Kidney (tissue), 14 donors: Measurements from ENCODE around the gene ACAD9. TPM values are rescaled to one million over a fixed set of nuclear protein-coding genes. Genes with fewer than 3 reads are reported as not detected.

Experiments
- DNase-seq, 5 donors: peaks; one replicate each; pipeline ENCODE4 v3.0.0-alpha.2; 2013 to 2020
- FAIRE-seq: peaks from 2 replicates; lab custom pipeline; 2012; peaks lifted over from hg19 to GRCh38; lab: Jason Lieb, UNC
- H3K27ac ChIP-seq, 2 donors: one replicate each; pipeline ENCODE4 v1.7.0; 2013; ENCODE audit warnings: low read depth in 2 of 2, low read length in 2 of 2, inconsistent platforms in 1 of 2
- H3K27me3 ChIP-seq: one replicate; pipeline ENCODE4 v1.7.1; 2013; ENCODE audit warnings: low read length, inconsistent platforms; ENCODE audit not compliant: control insufficient read depth, insufficient read depth
- H3K36me3 ChIP-seq, 3 donors: one replicate each; pipeline versions ENCODE4 v1.7.0 to v1.7.1; 2013; ENCODE audit warnings: low read length in 3 of 3, control low read depth in 1 of 3, inconsistent platforms in 1 of 3; ENCODE audit not compliant: insufficient read depth in 3 of 3, control insufficient read depth in 2 of 3
- H3K4me1 ChIP-seq, 3 donors: one replicate each; pipeline versions ENCODE4 v1.7.0 to v1.7.1; 2013; ENCODE audit warnings: low read length in 3 of 3, inconsistent platforms in 1 of 3, low read depth in 1 of 3; ENCODE audit not compliant: control insufficient read depth in 2 of 3, insufficient read depth in 2 of 3
- H3K4me3 ChIP-seq, 3 donors: one replicate each; pipeline versions ENCODE4 v1.7.0 to v1.8.1; 2013; ENCODE audit warnings: low read length in 3 of 3, control low read depth in 1 of 3, inconsistent platforms in 1 of 3
- H3K9ac ChIP-seq, 3 donors: one replicate each; pipeline versions ENCODE4 v1.7.0 to v1.7.1; 2013; ENCODE audit warnings: low read length in 3 of 3, control low read depth in 1 of 3, inconsistent platforms in 1 of 3
- H3K9me3 ChIP-seq, 3 donors: one replicate each; pipeline versions ENCODE4 v1.7.0 to v1.7.1; 2013; ENCODE audit warnings: low read length in 3 of 3, control low read depth in 1 of 3, inconsistent platforms in 1 of 3; ENCODE audit not compliant: control insufficient read depth in 2 of 3, insufficient read depth in 1 of 3
- intact Hi-C: fragments of 100-400 bp; cut with DNase I; formaldehyde crosslinking; loops from one replicate; pipeline ENCODE4 v1.11.1; 2022
- polyA plus RNA-seq: library from polyadenylated mRNA; stranded (reverse); fragments of 350-450 nt; fragmentation: Illumina TruSeq; extraction: RNeasy Lipid Tissue Mini Kit (QIAGEN cat#74804); gene quantifications from one replicate; pipeline ENCODE4 v1.2.3, GENCODE V29; 2014; ENCODE audit warnings: low read depth, low replicate concordance; ENCODE audit not compliant: insufficient read depth
- total RNA-seq: library from RNA; stranded (reverse); fragmentation: NEBNext Ultra II Directional; extraction: Animal tissue kit (Norgen Biotek cat#: 25700); gene quantifications from one replicate; pipeline ENCODE4 v1.2.1, GENCODE V29; 2021
- TF ChIP-seq, protein P1 (sequence below): IDR thresholded peaks from 3 replicates; pipeline ENCODE4 v1.5.1; 2012; ENCODE audit warnings: mild to moderate bottlenecking, moderate library complexity, borderline replicate concordance; ENCODE audit not compliant: insufficient read depth; ENCODE audit errors: extremely low read depth
- donor health status: control.
- donor health status: control.
- donor health status: control.
- donor health status: control.
- donor health status: control.
- donor health status: DM: yes; HTN: yes; CAD: no.
- donor health status: Normal renal cell carcinoma (clear cell type).

Gene ACAD9
- total and polyA plus RNA-seq, 2 donors from 2014 or later: 36.2 to 50.2 TPM

DNA sequence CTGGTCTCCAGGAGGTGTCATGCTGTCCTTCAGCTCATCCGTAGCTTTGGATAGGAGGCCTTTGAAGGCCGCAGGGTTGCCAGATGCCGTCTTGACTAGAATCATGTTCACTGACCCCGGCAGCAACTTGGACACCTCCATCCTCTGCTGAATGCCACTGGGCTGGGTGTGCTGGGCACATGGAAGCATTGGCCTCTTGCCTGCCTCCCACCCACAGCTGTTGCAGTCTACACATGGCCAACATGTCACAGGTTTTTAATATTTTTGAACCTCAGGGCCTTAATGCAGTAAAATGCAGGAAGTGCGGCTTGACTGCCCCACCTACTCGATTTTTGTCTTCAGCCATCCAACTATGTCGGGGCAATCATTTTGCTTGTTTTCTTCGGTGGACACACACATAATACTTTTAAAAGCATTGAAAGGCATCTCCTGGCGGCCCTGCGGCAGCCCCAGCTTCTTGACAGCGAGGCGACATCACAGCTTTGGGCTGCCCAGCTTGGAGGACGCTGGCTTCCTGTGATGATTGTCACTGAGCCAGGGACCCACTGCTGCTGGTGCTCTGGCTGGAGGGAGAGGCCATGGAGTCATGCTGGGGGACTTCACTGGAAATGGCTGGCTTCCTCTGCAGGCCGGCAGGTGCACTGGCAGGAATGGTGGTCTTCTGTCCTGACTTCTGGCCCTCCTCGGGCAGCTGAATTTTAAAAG, 31.6 kb upstream of the ACAD9 start:
- Histone ChIP-seq H3K9me3 (no peaks in the 10 kb centered on the region), H3K27ac (no peak overlapping the region), H3K27me3 (no peaks in the 10 kb centered on the region), H3K36me3 (no peaks in the 10 kb centered on the region), H3K4me3 (no peak overlapping the region), H3K9ac (no peak overlapping the region), H3K4me1 (no peaks in the 10 kb centered on the region)
- FAIRE-seq (no peak), DNase-seq (no peak)
- TF ChIP-seq, protein P1, sequence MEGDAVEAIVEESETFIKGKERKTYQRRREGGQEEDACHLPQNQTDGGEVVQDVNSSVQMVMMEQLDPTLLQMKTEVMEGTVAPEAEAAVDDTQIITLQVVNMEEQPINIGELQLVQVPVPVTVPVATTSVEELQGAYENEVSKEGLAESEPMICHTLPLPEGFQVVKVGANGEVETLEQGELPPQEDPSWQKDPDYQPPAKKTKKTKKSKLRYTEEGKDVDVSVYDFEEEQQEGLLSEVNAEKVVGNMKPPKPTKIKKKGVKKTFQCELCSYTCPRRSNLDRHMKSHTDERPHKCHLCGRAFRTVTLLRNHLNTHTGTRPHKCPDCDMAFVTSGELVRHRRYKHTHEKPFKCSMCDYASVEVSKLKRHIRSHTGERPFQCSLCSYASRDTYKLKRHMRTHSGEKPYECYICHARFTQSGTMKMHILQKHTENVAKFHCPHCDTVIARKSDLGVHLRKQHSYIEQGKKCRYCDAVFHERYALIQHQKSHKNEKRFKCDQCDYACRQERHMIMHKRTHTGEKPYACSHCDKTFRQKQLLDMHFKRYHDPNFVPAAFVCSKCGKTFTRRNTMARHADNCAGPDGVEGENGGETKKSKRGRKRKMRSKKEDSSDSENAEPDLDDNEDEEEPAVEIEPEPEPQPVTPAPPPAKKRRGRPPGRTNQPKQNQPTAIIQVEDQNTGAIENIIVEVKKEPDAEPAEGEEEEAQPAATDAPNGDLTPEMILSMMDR: no peak
- intact Hi-C loops: no loop called here

DNA sequence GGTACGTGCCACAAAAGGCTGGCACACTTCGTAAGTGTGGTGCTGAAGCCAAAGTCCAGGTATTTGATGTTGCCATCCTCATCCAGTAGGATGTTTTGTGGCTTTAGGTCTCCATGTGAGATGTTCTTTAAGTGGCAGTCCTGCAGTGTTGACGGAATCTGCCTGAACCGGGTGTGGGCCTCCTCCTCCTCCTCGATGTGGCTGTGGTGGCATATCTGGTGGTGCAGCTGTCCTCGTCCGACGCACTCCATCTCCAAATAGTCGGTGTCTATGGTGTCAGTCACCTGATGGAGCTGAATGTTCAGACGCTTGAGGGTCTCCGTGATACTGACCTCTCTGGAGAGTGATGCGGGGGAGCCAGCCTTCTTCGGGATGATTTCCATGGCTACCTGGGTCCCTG, 30.5 kb upstream of the ACAD9 start:
- Histone ChIP-seq H3K27me3 (no peaks in the 10 kb centered on the region), H3K9me3 (peaks cover 0 to 2% (median 0%) of the 10 kb centered on the region in 3 donors), H3K4me1 (no peaks in the 10 kb centered on the region), H3K36me3 (no peaks in the 10 kb centered on the region), H3K4me3 (no peak overlapping the region), H3K9ac (no peak overlapping the region), H3K27ac (no peak overlapping the region)
- TF ChIP-seq, protein P1: no peak
- FAIRE-seq: no peak
- intact Hi-C loops: no loop called here
- DNase-seq: no peak

DNA sequence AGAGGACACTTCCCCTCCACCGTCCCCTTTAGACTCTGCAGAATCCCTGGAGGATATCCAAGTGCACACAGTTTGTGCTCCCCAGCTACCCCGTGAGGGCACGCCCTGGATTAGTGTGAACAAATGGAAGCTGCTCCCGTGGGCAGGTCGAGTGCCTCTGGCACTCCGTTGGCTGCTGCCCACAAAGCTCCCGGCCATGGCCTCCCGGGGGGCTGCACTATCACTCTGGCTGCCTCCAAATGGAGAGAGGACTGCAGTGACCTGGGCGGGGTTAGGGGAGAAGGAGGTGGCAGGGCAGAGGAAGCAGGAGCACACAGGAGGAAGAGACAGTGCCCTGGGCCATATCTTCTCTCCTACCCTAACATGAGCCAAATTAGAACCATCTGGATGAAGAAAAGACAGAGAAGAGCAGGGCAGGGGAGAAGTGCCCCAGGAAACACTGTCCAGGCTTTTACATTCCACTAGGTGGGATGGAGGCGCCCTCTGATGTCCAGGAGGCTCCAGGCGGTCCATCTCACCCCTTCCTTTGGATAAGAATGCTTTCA, 29.4 kb upstream of the ACAD9 start:
- Histone ChIP-seq H3K9me3 (peaks cover 0 to 12% (median 0%) of the 10 kb centered on the region in 3 donors), H3K27me3 (no peaks in the 10 kb centered on the region), H3K27ac (no peak overlapping the region), H3K4me3 (no peak overlapping the region), H3K4me1 (no peaks in the 10 kb centered on the region), H3K9ac (no peak overlapping the region), H3K36me3 (no peaks in the 10 kb centered on the region)
- intact Hi-C loops: no loop called here
- TF ChIP-seq, protein P1: no peak
- DNase-seq (no peak), FAIRE-seq (no peak)
